Activated CD4-positive, alpha-beta T cell treated with anti-CD3 and anti-CD28 coated beads for 36 hours (primary cell): Measurements from ENCODE around the gene POLN. TPM values are rescaled to one million over a fixed set of nuclear protein-coding genes. Genes with fewer than 3 reads are reported as not detected.

ENCODE experiments used
- ATAC-seq: fragments of 200-7000 bp; cut with Tn5 transposase; one replicate; pipeline ENCODE4 v1.10.0; 2021; ENCODE audit warnings: mild to moderate bottlenecking, moderate library complexity
- CTCF ChIA-PET: fragments of 350-600 bp; sonication (Branson Sonifier 250); formaldehyde crosslinking; loops from one replicate; lab custom pipeline; 2021; ENCODE audit warnings: antibody characterized with exemption; lab: Charles Lee
- POLR2A ChIA-PET: fragments of 350-600 bp; sonication (Branson Sonifier 250); formaldehyde crosslinking; loops from one replicate; lab custom pipeline; 2021; ENCODE audit warnings: antibody characterized with exemption, inconsistent platforms; lab: Charles Lee
- DNase-seq: peaks from one replicate; pipeline ENCODE4 v3.0.0-alpha.2; 2020
- H3K27ac Mint-ChIP-seq: one replicate; pipeline ENCODE4 v1.8.0; 2021; ENCODE audit warnings: mixed read lengths
- H3K27me3 Mint-ChIP-seq: one replicate; pipeline ENCODE4 v1.8.0; 2021; ENCODE audit warnings: mixed read lengths
- H3K36me3 Mint-ChIP-seq: one replicate; pipeline ENCODE4 v1.8.0; 2021; ENCODE audit warnings: low read depth, mixed read lengths
- H3K4me1 Mint-ChIP-seq: one replicate; pipeline ENCODE4 v1.8.0; 2021; ENCODE audit warnings: mixed read lengths
- H3K4me3 Mint-ChIP-seq: one replicate; pipeline ENCODE4 v1.8.0; 2021; ENCODE audit warnings: mild to moderate bottlenecking, moderate library complexity, mixed read lengths
- H3K9me3 Mint-ChIP-seq: one replicate; pipeline ENCODE4 v1.8.0; 2021; ENCODE audit warnings: low read depth, mixed read lengths
- intact Hi-C, 2 experiments: fragments of 100-400 bp; cut with DNase I in 1 of 2; cut with micrococcal nuclease in 1 of 2; formaldehyde crosslinking; loops; one replicate each; pipeline versions ENCODE4 v1.14.2 to v1.15.1; 2022 to 2024; cut with DNase I, micrococcal nuclease
- total RNA-seq, 2 experiments: library from RNA; stranded (reverse); gene quantifications; one replicate each; pipeline ENCODE4 v1.2.3, GENCODE V29; 2021

POLN gene
- total RNA-seq, 2 experiments from 2014 or later = 2.3 to 3.2 TPM

DNA sequence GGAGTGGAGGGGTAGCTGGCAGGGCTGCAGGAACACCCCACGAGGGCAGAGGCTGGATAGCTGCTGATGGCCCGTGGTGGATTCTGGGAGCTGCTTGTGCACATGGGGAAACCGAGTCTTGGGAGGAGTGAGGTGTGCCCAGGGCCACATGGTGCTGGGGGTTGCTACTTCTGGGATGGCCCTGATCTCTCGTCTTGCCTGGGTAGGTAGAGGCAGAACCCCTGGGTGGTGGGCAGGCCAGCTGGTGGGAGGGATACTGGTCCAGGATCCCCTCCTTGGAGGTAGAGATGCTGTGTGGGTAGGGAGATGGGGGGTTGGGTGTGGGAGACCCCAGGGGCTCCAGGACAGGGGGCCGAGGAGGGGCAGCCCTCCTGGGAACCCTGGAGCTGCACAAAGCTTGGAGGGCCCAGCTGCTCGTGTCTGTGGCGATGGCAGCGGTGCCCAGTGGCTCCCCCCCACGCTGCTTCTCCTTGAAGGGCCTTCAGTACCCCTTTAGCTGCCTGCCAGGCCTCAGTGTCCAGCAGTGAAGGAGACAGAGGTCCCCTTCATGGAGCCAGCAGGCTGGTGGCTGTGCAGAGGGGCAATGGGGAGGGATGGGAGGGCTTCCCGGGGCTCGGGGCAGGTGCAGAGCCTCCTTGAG lies 179.6 kb downstream of the POLN start:
- intact Hi-C loops = no loop called here
- no peak overlapping the region for H3K4me3 Mint-ChIP-seq

DNA sequence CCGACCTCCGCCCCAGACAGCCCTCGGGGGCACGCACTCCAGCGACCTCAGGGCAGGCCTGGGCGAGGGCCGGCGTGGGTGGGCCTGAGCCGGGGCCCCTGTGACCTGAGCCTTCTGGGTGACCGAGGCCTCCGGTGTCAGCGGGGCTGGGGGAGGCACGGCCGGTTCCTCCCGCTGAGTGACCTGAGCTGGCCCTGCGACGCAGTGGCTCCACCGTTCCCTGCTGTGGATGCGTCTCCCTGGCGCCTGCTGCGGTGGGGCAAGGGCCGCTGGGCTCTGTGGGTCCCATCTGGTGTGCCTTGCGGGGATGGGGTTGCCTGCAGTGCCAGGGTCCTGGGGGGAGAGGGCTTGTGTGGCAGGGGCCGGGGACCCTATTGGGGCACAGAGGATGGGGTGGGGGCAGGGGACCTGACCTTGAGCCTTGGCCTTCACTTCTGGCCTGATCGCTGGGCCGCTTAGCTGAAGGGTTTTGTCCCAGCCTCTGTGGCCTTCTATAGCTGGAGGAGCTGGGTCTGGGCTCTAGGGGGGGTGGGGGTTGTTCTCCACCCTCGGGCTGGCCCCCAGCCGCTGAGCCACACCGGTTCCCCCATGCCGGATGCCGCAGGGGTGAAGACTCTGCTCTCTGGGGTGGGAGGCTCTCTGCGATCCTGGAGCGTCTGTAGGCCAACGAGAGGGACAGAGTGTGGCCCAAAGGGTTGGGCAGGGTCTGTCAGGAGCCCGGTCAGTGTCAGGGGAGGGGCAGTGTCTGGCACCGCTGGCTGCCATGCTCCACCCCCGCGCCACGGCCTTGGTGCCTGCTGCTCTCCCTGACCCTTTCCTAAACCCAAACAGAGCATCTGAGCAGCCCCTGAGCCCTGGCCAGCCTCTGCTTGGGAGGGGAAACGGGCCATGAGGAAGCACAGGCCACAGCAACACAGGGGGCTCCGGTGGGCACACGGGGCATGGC lies 180.5 kb downstream of the POLN start:
- Mint-ChIP-seq H3K36me3 (no peaks in the 10 kb centered on the region), H3K27me3 (peaks cover 16% of the 10 kb centered on the region), H3K9me3 (no peaks in the 10 kb centered on the region), H3K27ac (no peak overlapping the region), H3K4me3 (no peak overlapping the region), H3K4me1 (peaks cover 2% of the 10 kb centered on the region)
- ATAC-seq = no peak
- intact Hi-C loops = no loop called here
- CTCF ChIA-PET = no interaction called here
- POLR2A ChIA-PET = interaction anchor here (0.6 kb wide), 1 partner anchor 49 kb away, joined by 6 read pairs; no protein-coding TSS in a partner anchor
- DNase-seq = no peak

More for the DNA sequence above, 179.6 kb downstream of the POLN start:
- POLR2A ChIA-PET = interaction anchor here (0.6 kb wide), 1 partner anchor 50 kb away, joined by 6 read pairs; no protein-coding TSS in a partner anchor
- ATAC-seq (no peak), DNase-seq (no peak)
- CTCF ChIA-PET = no interaction called here
- no peak overlapping the region for H3K27ac Mint-ChIP-seq
- H3K9me3 Mint-ChIP-seq = no peaks in the 10 kb centered on the region
- peaks cover 9% of the 10 kb centered on the region for H3K27me3 Mint-ChIP-seq
- peaks cover 2% of the 10 kb centered on the region for H3K4me1 Mint-ChIP-seq
- no peaks in the 10 kb centered on the region for H3K36me3 Mint-ChIP-seq

GRCh38 chr4:2060611-2061185 lies 181.2 kb downstream of the POLN start:
- CTCF ChIA-PET = no interaction called here

GRCh38 chr4:2059726-2060602 lies 182.0 kb downstream of the POLN start:
- Mint-ChIP-seq H3K4me3 (no peak overlapping the region), H3K27me3 (peaks cover 21% of the 10 kb centered on the region), H3K36me3 (no peaks in the 10 kb centered on the region), H3K4me1 (peaks cover 2% of the 10 kb centered on the region), H3K9me3 (no peaks in the 10 kb centered on the region), H3K27ac (no peak overlapping the region)
- CTCF ChIA-PET = interaction anchor here (0.7 kb wide), 1 partner anchor 151 kb away, joined by 3 read pairs; no protein-coding TSS in a partner anchor
- intact Hi-C loops = loop anchor here (2.0 kb wide), 1 partner anchor 17 kb away; no protein-coding TSS in a partner anchor
- POLR2A ChIA-PET = no interaction called here
- DNase-seq (peak; percentile 49), ATAC-seq (peak; percentile 52)

More at GRCh38 chr4:2060611-2061185, 181.2 kb downstream of the POLN start:
- no peak for ATAC-seq
- intact Hi-C loops = no loop called here
- POLR2A ChIA-PET = no interaction called here
- H3K27me3 Mint-ChIP-seq = peaks cover 19% of the 10 kb centered on the region
- H3K4me3 Mint-ChIP-seq = no peak overlapping the region
- no peak overlapping the region for H3K27ac Mint-ChIP-seq
- H3K9me3 Mint-ChIP-seq = no peaks in the 10 kb centered on the region
- H3K4me1 Mint-ChIP-seq = peaks cover 2% of the 10 kb centered on the region
- no peaks in the 10 kb centered on the region for H3K36me3 Mint-ChIP-seq
- no peak for DNase-seq

DNA sequence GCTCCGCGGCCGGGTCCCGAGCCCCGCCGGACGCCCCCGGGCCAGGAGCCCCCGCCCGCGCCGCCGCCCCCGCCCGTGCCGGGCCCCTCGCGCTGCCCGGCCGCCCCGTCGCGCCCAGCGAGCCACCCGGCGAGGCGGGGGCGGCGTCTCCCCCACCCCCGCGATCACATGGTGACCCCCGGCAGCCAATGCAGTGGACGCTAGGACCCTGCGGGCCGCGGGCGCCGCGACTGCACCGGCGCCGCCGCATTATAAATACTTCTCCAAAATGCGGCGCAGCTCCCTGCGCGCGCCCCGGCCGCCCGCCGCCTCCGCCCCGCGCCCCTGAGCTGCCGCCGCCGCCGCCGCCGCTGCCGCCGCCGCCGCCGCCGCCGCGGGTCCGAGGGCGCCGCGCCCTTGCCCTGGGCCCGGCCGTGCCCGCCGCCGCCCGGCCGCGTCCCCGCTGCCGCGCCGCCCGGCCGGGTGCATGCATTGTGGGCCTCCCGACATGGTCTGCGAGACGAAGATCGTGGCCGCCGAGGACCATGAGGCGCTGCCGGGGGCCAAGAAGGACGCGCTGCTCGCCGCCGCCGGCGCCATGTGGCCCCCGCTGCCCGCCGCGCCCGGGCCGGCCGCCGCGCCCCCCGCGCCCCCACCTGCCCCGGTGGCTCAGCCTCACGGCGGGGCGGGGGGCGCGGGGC lies 182.7 kb downstream of the POLN start, which contains the start of gene NAT8L:
Gene NAT8L (plus strand): TSS at position 282 of the 680 bp plus-strand sequence. CDS start 185 bp downstream, at position 467.
- H3K4me1 Mint-ChIP-seq = peaks cover 2% of the 10 kb centered on the region
- intact Hi-C loops = loop anchor here (2.0 kb wide), 1 partner anchor 16 kb away; no protein-coding TSS in a partner anchor
- peak; percentile 51 for DNase-seq
- no peak within 1 kb of the TSS for H3K27ac Mint-ChIP-seq
- ATAC-seq = peak; percentile 56
- H3K27me3 Mint-ChIP-seq = peaks cover 22% of the 10 kb centered on the region
- H3K9me3 Mint-ChIP-seq = no peaks in the 10 kb centered on the region
- ChIA-PET POLR2A (no interaction called here), CTCF (interaction anchor here (0.7 kb wide), 1 partner anchor 150 kb away, joined by 3 read pairs; no protein-coding TSS in a partner anchor)
- H3K36me3 Mint-ChIP-seq = no peaks in the 10 kb centered on the region
- H3K4me3 Mint-ChIP-seq = no peak within 1 kb of the TSS

- Mint-ChIP-seq H3K4me1 (peaks cover 2% of the 10 kb centered on the region), H3K27ac (no peak overlapping the region), H3K27me3 (peaks cover 26% of the 10 kb centered on the region), H3K9me3 (no peaks in the 10 kb centered on the region), H3K4me3 (no peak overlapping the region), H3K36me3 (no peaks in the 10 kb centered on the region)
- DNase-seq = peak; percentile 35
- intact Hi-C loops = loop anchor here (2.0 kb wide), 1 partner anchor 16 kb away; no protein-coding TSS in a partner anchor
- ChIA-PET CTCF (no interaction called here), POLR2A (no interaction called here)
- peak; percentile 47 for ATAC-seq
Observed at GRCh38 chr4:2058264-2059045, 183.5 kb downstream of the POLN start.

- CTCF ChIA-PET = no interaction called here
- DNase-seq (no peak), ATAC-seq (no peak)
- H3K9me3 Mint-ChIP-seq = no peaks in the 10 kb centered on the region
- intact Hi-C loops = loop anchor here (2.0 kb wide), 1 partner anchor 15 kb away; no protein-coding TSS in a partner anchor
- H3K27ac Mint-ChIP-seq = no peak overlapping the region
- peak overlapping the region; percentile 37 for H3K4me3 Mint-ChIP-seq
- POLR2A ChIA-PET = no interaction called here
- peaks cover 2% of the 10 kb centered on the region for H3K4me1 Mint-ChIP-seq
- H3K36me3 Mint-ChIP-seq = no peaks in the 10 kb centered on the region
- peaks cover 28% of the 10 kb centered on the region for H3K27me3 Mint-ChIP-seq
Observed at GRCh38 chr4:2057382-2058065, 184.4 kb downstream of the POLN start.

DNA sequence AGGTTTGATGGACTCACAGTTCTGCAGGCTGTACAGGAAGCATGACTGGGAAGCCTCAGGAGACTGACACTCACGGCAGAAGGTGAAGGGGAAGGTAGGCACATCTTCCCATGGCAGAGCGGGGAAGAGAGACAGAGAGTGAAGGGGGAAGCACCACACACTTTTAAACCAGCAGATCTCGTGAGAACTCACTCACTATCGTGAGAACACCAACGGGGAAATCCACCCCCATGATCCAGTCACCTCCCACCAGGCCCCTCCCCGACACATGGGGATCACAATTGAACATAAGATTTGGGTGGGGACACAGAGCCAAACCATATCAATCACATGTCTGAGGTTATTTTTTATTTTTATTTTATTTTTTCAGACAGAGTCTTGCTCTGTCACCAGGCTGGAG lies 187.7 kb downstream of the POLN start:
- ChIA-PET CTCF (no interaction called here), POLR2A (no interaction called here)
- H3K9me3 Mint-ChIP-seq = no peaks in the 10 kb centered on the region
- no peak overlapping the region for H3K4me3 Mint-ChIP-seq
- no peaks in the 10 kb centered on the region for H3K36me3 Mint-ChIP-seq
- H3K27ac Mint-ChIP-seq = no peak overlapping the region
- no peak for DNase-seq
- no peak for ATAC-seq
- peaks cover 36% of the 10 kb centered on the region for H3K27me3 Mint-ChIP-seq
- H3K4me1 Mint-ChIP-seq = peaks cover 2% of the 10 kb centered on the region
- intact Hi-C loops = no loop called here

DNA sequence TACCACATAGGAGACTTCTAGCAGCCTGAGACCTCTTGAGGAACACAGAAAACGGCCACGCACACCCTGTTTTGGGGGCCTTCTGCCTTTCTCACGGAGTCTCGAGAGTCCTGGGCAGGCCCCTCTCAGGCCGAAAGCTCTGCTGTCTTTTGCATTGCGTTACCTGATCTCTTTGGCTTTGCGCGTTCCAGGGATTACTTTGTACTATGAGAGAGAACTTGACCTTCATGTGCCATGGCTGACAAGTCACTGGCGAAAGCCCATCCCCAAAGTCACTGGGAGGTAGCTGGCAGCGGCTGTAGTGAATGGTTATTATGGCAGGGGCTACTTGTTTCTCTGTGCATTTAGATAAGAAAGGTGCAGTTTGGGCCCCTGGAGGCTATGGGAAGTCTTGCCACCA lies 190.8 kb downstream of the POLN start:
- Mint-ChIP-seq H3K36me3 (no peaks in the 10 kb centered on the region), H3K9me3 (no peaks in the 10 kb centered on the region), H3K4me3 (no peak overlapping the region), H3K4me1 (no peaks in the 10 kb centered on the region), H3K27ac (no peak overlapping the region), H3K27me3 (peaks cover 25% of the 10 kb centered on the region)
- ChIA-PET POLR2A (no interaction called here), CTCF (interaction anchor here (0.7 to 1.3 kb wide), 3 partner anchors 21 to 257 kb away, joined by 3 to 5 read pairs (median 3); no protein-coding TSS in a partner anchor)
- ATAC-seq = no peak
- DNase-seq = no peak
- intact Hi-C loops = no loop called here
